GM19025 (cell line): ENCODE measurements around the gene PPEF2.
A peak's percentile ranks its signal among the peaks of the same experiment; 100 is the strongest.
"Not testable (repeated sequence)": the region's sequence is repeated elsewhere in the genome, so short reads cannot be mapped to it uniquely, and the experiment has no call there.

ENCODE experiments used
- ATAC-seq: cut with Tn5 transposase; IDR thresholded peaks from one replicate; pipeline ENCODE4 v1.9.1; 2021; ENCODE audit warnings: mild to moderate bottlenecking, low read depth, moderate library complexity; ENCODE audit not compliant: unreplicated experiment

The PPEF2 gene, protein sequence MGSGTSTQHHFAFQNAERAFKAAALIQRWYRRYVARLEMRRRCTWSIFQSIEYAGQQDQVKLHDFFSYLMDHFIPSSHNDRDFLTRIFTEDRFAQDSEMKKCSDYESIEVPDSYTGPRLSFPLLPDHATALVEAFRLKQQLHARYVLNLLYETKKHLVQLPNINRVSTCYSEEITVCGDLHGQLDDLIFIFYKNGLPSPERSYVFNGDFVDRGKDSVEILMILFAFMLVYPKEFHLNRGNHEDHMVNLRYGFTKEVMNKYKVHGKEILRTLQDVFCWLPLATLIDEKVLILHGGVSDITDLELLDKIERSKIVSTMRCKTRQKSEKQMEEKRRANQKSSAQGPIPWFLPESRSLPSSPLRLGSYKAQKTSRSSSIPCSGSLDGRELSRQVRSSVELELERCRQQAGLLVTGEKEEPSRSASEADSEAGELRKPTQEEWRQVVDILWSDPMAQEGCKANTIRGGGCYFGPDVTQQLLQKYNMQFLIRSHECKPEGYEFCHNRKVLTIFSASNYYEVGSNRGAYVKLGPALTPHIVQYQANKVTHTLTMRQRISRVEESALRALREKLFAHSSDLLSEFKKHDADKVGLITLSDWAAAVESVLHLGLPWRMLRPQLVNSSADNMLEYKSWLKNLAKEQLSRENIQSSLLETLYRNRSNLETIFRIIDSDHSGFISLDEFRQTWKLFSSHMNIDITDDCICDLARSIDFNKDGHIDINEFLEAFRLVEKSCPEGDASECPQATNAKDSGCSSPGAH

DNA sequence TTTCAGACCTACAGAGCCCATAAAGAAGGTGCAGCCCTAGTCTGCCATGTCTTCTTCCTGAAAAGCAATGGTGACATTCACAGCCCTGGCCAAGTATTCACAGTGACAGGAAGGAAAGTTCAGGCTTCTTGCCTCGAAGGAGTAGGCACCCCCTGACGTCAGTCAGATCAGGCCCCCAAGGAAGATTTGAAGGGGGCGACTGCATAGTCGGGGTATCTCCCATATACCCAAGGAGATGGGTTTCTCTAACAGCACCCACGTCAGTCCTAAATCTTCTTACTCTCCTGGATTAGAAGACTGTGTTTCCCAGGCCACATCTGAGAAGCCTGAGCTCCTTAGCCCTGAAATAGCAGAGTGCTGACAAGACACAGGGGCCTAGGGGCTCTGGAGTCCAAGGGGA, at the start of gene PPEF2:
TSS of gene PPEF2 (minus strand) at position 101 of the 400 bp plus-strand sequence. CDS start 6,127 bp downstream, outside the sequence.
- ATAC-seq: no peak

DNA sequence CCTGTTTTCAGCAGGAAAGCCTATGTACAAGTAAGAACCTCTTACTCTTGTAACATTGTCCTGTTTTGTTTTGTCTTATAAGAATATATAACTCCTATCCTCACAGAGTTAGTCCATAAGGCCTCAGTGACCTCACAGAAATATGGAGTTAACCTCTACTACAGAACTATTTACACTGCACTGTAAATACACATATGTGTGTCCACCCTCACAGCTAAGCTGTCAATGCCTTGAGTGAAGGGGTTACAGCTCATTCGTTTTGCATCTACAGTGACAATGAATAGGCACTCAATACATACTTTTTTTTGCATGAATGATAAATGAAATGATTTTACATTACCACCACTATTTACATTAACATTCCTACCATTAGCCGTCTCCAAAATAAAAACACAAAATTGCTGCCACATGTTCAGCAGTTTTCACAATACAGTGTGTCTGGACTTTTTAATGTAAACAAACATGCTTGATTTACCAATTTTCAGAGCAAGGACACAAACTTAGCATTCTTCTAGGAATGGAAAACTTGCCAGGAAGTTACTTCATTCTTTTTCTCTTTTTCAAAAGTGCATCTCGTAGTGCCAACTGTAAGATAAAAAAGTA, 48.1 kb upstream of the PPEF2 start:
- ATAC-seq: no peak

DNA sequence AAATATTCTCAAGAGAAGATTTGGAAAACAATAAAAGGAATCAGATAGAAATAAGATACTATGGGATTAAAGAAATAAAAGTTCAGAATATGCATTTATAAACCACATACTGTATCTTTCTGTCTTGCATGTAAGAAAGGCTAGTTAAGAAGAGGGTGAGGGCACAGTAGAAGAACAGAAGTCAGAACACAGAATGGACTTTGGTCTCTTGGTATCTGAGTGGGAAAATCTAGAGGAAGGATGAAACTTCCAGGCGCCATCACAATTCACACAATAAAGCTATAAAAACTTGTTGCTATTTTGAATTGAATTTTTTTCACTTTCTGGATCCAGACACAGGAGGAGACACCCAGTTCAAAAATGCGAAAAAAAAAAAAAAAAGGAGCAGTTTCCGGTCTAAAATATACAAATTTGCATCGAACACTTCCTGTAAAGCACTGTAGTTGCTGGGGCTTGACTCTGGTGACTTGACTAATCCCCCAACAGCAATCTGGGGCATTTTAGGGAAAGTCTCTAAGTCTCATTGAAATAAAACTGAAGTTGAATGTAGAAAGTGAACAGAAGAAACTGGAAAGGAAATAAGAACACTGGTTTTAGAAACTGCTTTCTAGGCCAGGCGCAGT, 46.7 kb upstream of the PPEF2 start:
- no peak for ATAC-seq

DNA sequence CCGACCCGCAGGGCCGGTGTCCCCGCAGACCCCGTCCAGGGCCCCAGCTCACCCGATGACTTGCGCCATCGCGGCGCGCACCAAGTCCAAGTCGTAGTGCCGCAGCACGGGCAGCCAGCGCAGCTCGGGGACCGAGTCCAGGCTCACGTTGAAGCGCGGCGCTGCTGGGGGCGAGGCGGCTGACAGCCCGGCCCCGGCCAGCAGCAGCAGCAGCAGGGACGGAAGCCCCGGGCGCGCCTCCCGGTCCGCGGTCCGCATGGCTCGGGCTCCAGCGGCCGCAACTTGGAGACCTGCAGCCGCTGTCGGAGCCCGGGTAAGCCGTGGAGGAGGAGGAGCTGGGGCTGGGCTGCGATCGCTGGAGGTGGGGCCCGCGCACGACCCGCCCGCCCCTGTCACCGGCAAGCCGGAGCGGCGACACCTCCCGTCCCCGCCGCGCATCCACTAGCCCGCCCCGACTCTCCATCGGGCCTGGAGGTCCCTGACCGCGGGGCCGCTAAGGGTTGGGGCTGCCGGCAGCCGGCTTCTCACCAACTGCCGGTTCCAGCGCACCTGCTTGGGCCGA, 38.5 kb upstream of the PPEF2 start, which contains the start of gene NAAA:
TSS of gene NAAA (minus strand) at position 322 of the 562 bp plus-strand sequence. CDS start at position 258, 64 bp downstream.
- ATAC-seq: peak; percentile 78

DNA sequence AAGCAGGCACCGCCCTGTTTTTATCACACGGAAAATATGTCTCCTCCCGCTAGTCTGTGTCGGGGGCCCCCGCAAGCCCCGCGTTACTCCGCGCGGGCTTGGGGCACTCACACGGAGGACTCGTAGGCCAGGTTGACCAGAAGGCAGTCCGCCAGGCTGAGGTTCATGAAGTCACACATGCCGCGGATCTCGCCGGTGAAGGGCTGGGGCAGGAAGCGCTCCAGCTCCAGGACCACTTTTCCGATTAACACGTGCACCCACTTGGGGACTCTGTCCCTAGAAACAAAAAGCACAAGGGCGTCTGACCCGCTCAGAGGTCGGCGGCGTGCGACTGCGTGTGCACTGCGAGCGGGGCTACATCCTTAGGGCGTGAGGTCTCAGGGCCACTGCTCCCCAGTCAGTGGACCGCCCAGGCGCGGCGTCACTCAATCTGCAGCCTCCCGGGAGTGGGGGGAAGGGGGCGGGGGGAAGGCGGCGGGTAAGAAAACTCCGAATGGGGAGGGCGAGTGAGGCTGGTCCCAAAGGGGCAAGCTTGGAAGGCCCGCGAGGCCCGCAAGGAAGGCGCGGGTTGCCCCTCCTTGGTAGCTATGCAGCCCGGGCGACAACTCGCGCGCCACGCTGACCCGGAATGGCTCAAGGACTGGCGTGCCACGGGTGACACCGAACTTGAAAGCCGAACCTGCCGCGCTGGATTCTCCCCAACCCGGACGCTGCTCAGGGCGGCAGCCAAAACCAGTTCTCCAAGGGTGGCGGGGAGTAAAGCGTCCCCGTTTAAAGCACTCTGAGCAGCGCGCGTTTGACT, 37.8 kb upstream of the PPEF2 start:
- ATAC-seq: peak; percentile 42

DNA sequence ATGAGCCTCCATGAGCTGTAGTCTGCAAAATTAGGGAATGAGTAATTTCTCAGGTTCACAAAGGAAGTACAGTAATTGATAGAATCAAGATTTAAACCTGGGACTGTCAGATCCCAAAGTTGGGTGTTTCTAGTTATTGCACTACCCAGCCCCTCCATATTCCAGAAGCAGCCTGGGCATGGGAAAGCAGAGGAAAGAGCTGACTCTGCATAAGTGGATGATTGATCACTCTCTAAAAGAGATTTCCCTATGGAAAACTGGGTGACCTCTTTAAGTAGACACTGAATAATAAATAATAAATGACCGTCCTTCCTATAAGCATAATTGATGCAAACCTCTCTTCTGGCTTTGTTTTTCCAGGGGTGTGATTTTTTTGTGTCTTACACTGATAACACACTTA, 33.4 kb upstream of the PPEF2 start:
- no peak for ATAC-seq

DNA sequence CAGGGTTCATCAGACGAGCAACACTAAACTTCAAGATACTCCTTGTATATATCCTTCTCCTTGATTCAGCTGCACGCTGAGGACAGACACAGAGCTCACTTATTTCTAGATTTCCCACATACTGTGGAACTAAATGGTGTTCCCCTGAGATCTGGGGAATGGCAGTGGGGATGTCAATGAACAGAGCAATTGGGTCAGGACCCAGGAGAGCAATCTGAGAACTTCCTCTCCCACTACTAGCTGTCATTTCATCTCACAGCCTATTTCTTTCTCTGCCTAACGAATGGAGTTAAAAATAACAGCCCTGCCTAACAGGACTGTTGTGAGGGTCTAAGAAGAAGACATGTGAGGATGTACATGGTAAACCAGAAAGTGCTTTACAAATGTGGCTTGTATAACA, 27.9 kb upstream of the PPEF2 start:
- no peak for ATAC-seq

DNA sequence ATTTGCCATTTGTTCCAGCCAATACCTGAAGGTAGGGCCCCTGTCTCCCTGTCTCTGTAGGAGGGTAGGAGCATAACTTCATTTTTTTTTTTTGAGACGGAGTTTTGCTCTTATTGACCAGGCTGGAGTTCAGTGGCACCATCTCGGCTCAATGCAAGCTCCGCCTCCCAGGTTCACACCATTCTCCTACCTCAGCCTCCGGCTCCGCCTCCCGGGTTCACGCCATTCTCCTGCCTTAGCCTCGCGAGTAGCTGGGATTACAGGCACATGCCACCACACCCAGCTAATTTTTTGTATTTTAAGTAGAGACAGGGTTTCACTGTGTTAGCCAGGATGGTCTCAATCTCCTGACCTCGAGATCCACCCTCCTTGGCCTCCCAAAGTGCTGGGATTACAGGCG, 22.7 kb upstream of the PPEF2 start:
- not testable (repeated sequence) for ATAC-seq

DNA sequence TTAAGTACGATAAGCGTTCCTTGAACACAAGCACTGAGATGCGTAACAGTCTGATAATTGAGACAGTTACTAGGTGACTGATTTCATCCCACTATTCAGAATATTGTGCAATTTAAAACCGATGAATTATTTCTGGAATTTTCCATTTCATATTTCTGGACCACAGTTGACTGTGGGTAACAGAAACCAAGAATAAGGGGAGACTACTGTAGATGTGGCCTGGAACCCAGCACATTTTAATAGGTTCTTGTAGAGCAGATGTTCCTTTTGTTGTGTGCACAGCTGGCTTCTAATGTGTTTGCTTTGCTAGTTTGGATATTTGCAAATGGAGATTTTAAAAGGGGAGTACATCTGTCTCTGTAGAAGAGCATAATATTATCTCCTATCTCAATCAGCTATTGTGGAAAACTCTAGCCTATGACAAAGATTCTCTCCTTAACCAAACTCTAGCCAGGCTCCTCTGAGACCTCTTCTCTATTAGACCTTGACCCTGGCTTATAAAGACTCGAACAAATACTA, 22.1 kb upstream of the PPEF2 start:
- ATAC-seq: no peak

DNA sequence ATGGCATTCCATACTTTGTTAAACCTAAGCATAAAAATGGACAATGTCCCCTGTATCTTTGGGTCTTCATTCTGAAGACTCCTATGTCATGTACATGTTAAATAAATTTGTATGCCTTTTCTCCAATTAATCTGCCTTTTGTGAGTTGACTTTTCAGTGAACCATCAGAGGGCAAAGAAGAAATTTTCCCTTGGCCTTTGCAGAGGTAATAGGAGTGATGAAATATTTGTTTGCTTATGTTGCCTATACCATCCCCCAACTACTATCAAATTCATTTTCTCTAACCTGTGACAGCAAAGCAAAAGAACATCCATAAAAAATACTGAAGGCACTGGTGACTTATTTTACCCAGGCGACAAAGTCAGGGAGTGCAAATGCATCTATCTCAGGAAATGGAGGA, 20.3 kb upstream of the PPEF2 start:
- ATAC-seq: no peak

DNA sequence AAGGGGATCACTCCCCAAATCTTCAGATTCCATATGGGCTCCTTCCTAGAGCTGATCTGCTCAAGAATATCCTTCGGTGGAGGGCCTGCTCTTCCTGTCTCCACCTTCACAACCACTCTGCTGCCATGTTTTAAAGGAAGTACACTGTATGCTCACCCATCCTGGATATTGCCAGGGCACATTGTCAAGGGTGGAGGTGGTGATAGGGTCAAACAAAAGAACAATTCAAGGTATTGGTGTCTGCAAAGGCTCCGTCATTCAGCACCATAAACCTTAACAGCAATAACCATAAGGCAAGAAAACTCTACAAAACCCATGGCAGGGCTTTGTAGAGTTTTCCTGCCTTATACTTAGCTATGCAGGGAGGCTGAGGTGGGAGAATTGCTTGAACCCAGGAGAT, 19.7 kb upstream of the PPEF2 start:
- ATAC-seq: no peak

DNA sequence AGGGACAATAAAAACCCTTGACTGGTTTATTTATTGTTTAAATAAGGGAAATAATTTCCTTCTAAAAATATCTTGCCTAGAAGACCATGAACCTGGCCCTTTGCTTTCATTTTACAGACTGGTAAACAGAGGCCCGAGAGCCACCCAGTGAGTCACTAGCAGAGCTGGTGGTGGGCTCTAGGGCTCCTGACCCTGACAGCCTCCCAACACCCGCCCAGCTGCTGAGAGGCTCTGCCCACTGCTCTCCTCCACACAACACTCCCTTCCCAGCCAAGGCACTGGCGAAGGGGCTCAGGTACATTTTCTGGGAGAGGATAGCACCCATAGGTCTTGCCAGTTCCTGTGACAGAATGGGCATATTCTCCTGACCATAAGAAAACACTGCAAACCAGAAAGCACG, 18.1 kb upstream of the PPEF2 start:
- no peak for ATAC-seq

DNA sequence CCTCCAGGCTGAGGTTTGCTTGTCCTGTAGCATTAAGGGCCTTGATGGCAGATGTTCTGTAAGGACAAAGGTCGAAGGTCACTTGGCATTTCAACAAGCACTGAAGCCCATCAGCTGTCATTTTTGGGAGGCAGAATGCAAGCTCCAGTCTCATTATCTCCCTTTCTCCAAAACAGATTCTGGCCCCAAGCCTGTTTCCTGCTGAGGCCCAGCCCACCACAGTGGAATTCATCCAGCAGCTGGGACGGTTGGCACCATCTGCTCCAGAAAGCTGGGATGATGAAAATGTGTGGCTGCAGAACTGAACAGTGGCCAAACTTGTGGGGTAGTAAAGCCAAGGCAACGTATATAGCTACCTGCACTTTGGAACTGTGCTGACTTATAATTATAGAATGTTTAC, 17.7 kb upstream of the PPEF2 start:
- no peak for ATAC-seq

DNA sequence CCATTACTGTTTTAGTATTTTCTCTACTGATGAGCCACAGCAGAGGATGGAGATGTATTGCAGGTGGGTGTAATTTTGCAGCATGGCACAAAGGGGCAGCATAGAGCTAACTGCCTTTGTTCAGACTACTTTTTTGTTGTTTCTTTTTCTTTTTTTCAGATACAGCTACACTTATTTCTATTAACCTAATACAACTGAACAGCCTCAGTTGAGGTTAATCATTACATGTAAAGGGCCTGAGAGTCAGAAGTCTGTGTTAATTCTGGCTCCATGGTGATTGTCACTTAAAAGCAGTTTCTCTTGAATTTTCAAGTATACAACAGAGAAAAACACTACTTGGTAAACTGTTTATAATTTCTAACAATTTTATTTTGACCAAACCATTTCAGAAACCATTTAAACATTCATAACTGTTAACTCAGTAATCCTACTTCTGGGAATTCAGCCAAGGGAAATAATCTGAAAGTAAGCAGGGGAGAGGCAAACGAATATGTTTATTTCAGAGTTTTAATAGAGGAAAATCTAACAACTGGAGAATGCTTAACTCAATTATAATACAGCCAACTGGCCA, 13.9 kb upstream of the PPEF2 start:
- peak; percentile 51 for ATAC-seq

DNA sequence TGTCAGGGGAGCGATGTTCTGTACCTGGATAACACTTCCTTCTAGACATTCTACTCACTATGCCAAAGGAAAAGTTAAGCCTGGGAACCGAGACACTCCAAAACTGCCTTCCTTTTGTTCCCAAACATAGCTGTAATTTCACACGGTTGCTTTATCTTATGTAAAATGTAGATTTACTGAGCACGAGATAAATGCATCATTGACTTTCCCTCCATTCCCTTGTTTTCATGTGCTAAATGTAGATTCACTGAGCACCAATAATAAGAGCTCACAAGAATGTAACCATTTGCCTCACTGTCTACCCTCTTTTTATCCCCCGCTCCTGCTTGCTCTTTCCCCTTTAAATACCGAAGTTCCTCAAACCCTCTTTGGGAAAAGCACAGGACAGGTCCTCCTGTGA, 10.7 kb upstream of the PPEF2 start:
- ATAC-seq: no peak

DNA sequence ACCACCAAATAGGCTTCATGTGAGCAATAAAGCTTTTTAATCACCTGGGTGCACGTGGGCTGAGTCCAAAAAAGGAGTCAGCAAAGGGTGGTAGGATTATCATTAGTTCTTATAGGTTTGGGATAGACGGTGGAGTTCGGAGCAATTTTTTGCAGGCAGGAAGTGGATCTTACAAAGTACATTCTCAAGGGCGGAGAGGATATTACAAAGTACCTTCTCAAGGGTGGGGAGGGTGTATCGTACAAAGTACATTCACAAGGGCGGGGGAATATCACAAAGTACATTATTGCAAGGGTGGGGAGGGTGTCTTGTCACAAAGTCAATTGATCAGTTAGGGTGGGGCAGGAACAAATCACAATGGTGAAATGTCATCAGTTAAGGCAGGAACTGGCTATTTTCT, 8.6 kb upstream of the PPEF2 start:
- not testable (repeated sequence) for ATAC-seq

DNA sequence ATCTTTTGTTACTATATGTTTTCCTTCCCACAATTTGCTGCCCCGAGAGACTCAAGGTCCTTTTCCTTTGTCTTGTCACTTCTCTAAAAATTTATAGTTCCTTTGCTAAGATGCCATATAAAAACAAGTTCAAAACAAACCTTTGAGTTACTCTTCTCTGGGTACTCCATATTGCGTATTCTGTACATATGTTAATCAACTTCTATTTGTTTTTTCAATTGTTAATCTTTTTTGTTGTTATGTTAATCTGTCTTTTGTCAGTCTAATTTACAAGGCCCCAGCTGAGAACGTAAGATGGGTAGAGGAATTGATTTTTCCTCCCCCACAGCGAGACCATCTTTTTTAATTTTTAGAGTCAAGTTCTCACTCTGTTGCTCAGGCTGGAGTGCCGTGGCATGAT, 7.2 kb upstream of the PPEF2 start:
- no peak for ATAC-seq

DNA sequence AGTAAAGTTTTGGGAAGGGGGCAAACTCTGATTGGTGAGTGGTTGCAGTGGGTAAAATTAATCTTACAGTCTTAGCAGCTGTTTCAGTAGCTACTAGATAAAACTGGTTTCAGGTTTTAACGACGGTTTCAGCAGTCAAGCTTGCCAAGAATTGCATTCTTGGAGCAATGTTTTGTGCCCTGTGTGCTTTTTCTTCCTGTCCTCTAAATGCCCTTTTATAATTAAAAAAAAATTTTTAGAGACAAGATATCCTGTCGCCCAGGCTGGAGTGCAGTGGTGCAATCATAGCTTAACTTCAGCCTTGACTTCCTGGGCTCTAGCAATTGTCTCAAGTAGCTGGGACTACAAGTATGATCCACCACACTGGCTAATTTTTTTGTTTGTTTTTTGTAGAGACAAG, 6.3 kb upstream of the PPEF2 start:
- no peak for ATAC-seq

DNA sequence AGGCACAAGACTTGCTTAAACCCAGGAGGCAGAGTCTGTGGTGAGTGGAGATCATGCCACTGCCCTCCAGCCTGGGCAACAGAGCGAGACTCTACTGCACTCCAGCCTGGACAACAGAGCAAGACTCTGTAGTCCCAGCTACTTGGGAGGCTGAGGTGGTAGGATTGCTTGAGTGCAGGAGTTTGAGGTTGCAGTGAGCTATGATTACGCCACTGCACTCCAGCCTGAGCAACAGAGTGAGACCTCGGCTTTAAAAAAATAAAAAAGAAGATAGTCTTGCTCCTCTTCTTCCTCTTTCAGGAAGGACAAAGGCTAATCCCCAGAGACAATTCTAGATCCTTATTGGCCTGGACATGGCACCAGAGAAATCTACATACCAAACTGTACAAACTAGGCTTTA, 5.7 kb upstream of the PPEF2 start:
- ATAC-seq: no peak
